ENCODE measurements around the gene FPGT. TPM values are rescaled to one million over a fixed set of nuclear protein-coding genes. Genes with fewer than 3 reads are reported as not detected.
"Not testable (repeated sequence)": the region's sequence is repeated elsewhere in the genome, so short reads cannot be mapped to it uniquely, and the experiment has no call there.

FPGT gene
- 26.1 and 26.9 TPM in 2 replicates for total RNA-seq (2014; rRNA removed; shearing (Covaris generic))
- polyA plus RNA-seq (2015; cell fraction: cytosol; rRNA removed) = 20.1 and 22.4 TPM in 2 replicates
- 27.1 and 38.5 TPM in 2 replicates for polyA plus RNA-seq (2015; cell fraction: nucleus; rRNA removed)

- peak; percentile 93 for DNase-seq (ENCODE audit: low read depth, low spot score)
- in situ Hi-C loops (cut with HindIII; ENCODE audit: low pct_unique_long_range_greater_than_20kb, low sequenced_read_pairs) = no loop called here
Observed at GRCh38 chr1:74197657-74198552, at the start of gene FPGT, which contains the start of gene LRRIQ3. Gene FPGT, plus strand, starts transcription at chr1:74198242. Its CDS starts 37 bp downstream, at chr1:74198279. Gene LRRIQ3, minus strand, starts transcription at chr1:74198176. Its CDS starts 14,492 bp downstream, at chr1:74183684.

GRCh38 chr1:74160046-74160445 is 38.0 kb upstream of the FPGT start:
- in situ Hi-C loops (cut with HindIII; ENCODE audit: low pct_unique_long_range_greater_than_20kb, low sequenced_read_pairs) = no loop called here

GRCh38 chr1:74161497-74161896 is 36.5 kb upstream of the FPGT start:
- DNase-seq (ENCODE audit: low read depth, low spot score) = no peak
- in situ Hi-C loops (cut with HindIII; ENCODE audit: low pct_unique_long_range_greater_than_20kb, low sequenced_read_pairs) = no loop called here

More at GRCh38 chr1:74160046-74160445, 38.0 kb upstream of the FPGT start:
- DNase-seq (ENCODE audit: low read depth, low spot score) = no peak

- in situ Hi-C loops (cut with HindIII; ENCODE audit: low pct_unique_long_range_greater_than_20kb, low sequenced_read_pairs) = no loop called here
- no peak for DNase-seq (ENCODE audit: low read depth, low spot score)
Observed at GRCh38 chr1:74162333-74162732, 35.7 kb upstream of the FPGT start.

- DNase-seq (ENCODE audit: low read depth, low spot score) = not testable (repeated sequence)
Observed at GRCh38 chr1:74174423-74174822, 23.6 kb upstream of the FPGT start.

GRCh38 chr1:74180490-74180889 is 17.6 kb upstream of the FPGT start:
- DNase-seq (ENCODE audit: low read depth, low spot score) = no peak
- in situ Hi-C loops (cut with HindIII; ENCODE audit: low pct_unique_long_range_greater_than_20kb, low sequenced_read_pairs) = no loop called here

More at GRCh38 chr1:74174423-74174822, 23.6 kb upstream of the FPGT start:
- in situ Hi-C loops (cut with HindIII; ENCODE audit: low pct_unique_long_range_greater_than_20kb, low sequenced_read_pairs) = not testable (repeated sequence)

GRCh38 chr1:74193908-74194307 is 4.1 kb upstream of the FPGT start:
- in situ Hi-C loops (cut with HindIII; ENCODE audit: low pct_unique_long_range_greater_than_20kb, low sequenced_read_pairs) = no loop called here
- DNase-seq (ENCODE audit: low read depth, low spot score) = no peak

GRCh38 chr1:74195339-74195738 is 2.7 kb upstream of the FPGT start:
- in situ Hi-C loops (cut with HindIII; ENCODE audit: low pct_unique_long_range_greater_than_20kb, low sequenced_read_pairs) = no loop called here
- DNase-seq (ENCODE audit: low read depth, low spot score) = no peak

- DNase-seq (ENCODE audit: low read depth, low spot score) = no peak
- in situ Hi-C loops (cut with HindIII; ENCODE audit: low pct_unique_long_range_greater_than_20kb, low sequenced_read_pairs) = no loop called here
Observed at GRCh38 chr1:74197255-74197654, 787 bp upstream of the FPGT start.

GRCh38 chr1:74199504-74199903 is 1.5 kb downstream of the FPGT start:
- in situ Hi-C loops (cut with HindIII; ENCODE audit: low pct_unique_long_range_greater_than_20kb, low sequenced_read_pairs) = no loop called here
- DNase-seq (ENCODE audit: low read depth, low spot score) = no peak

GRCh38 chr1:74205266-74205665 is 7.2 kb downstream of the FPGT start:
- no peak for DNase-seq (ENCODE audit: low read depth, low spot score)
- in situ Hi-C loops (cut with HindIII; ENCODE audit: low pct_unique_long_range_greater_than_20kb, low sequenced_read_pairs) = no loop called here

GRCh38 chr1:74215229-74215628 is 17.2 kb downstream of the FPGT start:
- no peak for DNase-seq (ENCODE audit: low read depth, low spot score)
- in situ Hi-C loops (cut with HindIII; ENCODE audit: low pct_unique_long_range_greater_than_20kb, low sequenced_read_pairs) = no loop called here

GRCh38 chr1:74222701-74223100 is 24.7 kb downstream of the FPGT start:
- no peak for DNase-seq (ENCODE audit: low read depth, low spot score)
- in situ Hi-C loops (cut with HindIII; ENCODE audit: low pct_unique_long_range_greater_than_20kb, low sequenced_read_pairs) = no loop called here

GRCh38 chr1:74223453-74223852 is 25.4 kb downstream of the FPGT start:
- in situ Hi-C loops (cut with HindIII; ENCODE audit: low pct_unique_long_range_greater_than_20kb, low sequenced_read_pairs) = no loop called here
- DNase-seq (ENCODE audit: low read depth, low spot score) = no peak

GRCh38 chr1:74235153-74235552 is 37.1 kb downstream of the FPGT start, which contains the start of gene TNNI3K:
Gene TNNI3K, plus strand, starts transcription at chr1:74235387. Its CDS starts 65 bp downstream, at chr1:74235452.
- in situ Hi-C loops (cut with HindIII; ENCODE audit: low pct_unique_long_range_greater_than_20kb, low sequenced_read_pairs) = no loop called here
- no peak for DNase-seq (ENCODE audit: low read depth, low spot score)

- peak; percentile 19 for DNase-seq (ENCODE audit: low read depth, low spot score)
- in situ Hi-C loops (cut with HindIII; ENCODE audit: low pct_unique_long_range_greater_than_20kb, low sequenced_read_pairs) = no loop called here
Observed at GRCh38 chr1:74236440-74236839, 38.4 kb downstream of the FPGT start.

- DNase-seq (ENCODE audit: low read depth, low spot score) = no peak
- in situ Hi-C loops (cut with HindIII; ENCODE audit: low pct_unique_long_range_greater_than_20kb, low sequenced_read_pairs) = no loop called here
Observed at GRCh38 chr1:74237035-74237434, 39.0 kb downstream of the FPGT start.

- no peak for DNase-seq (ENCODE audit: low read depth, low spot score)
- in situ Hi-C loops (cut with HindIII; ENCODE audit: low pct_unique_long_range_greater_than_20kb, low sequenced_read_pairs) = no loop called here
Observed at GRCh38 chr1:74237787-74238186, 39.7 kb downstream of the FPGT start.
